ENCODE results near the gene SPNS3.

DNA sequence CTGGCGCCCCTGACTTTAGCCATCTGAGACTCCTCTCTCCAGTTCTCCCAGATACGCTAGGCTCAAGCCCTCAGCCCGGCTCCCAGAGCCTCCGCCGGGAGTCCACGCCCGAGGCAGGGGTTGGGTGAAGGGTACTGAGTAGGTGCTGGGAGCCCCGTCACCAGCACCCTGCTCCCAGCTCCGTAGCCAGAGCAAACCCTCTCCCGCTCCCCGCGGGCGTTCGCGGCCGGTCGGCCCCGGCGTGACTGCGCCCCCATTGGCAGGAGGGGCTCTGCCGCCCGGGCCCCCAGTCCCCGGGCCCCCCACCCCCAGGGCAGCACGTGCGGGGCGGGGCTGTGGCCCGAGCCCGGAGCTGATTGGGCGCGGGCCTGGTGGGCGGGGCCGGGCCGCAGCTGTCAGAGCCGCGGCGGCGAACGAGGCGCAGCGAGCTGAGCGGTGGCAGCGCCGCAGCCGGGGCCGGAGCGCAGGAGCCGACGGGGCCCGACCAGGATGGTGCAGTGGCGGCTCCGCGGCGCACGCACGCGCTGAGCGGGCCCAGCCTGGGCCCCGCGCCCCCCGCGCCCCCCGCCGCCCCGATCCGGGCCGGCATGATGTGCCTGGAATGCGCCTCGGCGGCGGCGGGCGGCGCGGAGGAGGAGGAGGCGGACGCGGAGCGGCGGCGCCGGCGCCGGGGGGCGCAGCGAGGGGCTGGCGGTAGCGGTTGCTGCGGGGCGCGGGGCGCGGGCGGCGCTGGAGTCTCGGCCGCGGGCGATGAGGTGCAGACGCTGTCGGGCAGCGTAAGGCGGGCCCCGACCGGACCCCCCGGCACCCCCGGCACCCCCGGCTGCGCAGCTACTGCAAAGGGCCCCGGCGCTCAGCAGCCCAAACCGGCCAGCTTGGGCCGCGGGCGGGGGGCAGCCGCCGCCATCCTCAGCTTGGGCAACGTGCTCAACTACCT, 65.0 kb downstream of the SPNS3 start, which contains the start of gene SPNS2:
- TF ChIP-seq, protein P1, sequence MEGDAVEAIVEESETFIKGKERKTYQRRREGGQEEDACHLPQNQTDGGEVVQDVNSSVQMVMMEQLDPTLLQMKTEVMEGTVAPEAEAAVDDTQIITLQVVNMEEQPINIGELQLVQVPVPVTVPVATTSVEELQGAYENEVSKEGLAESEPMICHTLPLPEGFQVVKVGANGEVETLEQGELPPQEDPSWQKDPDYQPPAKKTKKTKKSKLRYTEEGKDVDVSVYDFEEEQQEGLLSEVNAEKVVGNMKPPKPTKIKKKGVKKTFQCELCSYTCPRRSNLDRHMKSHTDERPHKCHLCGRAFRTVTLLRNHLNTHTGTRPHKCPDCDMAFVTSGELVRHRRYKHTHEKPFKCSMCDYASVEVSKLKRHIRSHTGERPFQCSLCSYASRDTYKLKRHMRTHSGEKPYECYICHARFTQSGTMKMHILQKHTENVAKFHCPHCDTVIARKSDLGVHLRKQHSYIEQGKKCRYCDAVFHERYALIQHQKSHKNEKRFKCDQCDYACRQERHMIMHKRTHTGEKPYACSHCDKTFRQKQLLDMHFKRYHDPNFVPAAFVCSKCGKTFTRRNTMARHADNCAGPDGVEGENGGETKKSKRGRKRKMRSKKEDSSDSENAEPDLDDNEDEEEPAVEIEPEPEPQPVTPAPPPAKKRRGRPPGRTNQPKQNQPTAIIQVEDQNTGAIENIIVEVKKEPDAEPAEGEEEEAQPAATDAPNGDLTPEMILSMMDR (IDR thresholded peaks at IDR 0.05; ENCODE audit: low read length) = no peak
- TF ChIP-seq EZH2 (optimal IDR thresholded peaks at IDR 0.05; ENCODE audit: low read depth, low read length) (no peak), EZH2phosphoT487 (IDR thresholded peaks at IDR 0.05; ENCODE audit: low read length) (no peak)

All from MM.1S (cell line).